ENCODE data around the gene RAB40B.

DNA sequence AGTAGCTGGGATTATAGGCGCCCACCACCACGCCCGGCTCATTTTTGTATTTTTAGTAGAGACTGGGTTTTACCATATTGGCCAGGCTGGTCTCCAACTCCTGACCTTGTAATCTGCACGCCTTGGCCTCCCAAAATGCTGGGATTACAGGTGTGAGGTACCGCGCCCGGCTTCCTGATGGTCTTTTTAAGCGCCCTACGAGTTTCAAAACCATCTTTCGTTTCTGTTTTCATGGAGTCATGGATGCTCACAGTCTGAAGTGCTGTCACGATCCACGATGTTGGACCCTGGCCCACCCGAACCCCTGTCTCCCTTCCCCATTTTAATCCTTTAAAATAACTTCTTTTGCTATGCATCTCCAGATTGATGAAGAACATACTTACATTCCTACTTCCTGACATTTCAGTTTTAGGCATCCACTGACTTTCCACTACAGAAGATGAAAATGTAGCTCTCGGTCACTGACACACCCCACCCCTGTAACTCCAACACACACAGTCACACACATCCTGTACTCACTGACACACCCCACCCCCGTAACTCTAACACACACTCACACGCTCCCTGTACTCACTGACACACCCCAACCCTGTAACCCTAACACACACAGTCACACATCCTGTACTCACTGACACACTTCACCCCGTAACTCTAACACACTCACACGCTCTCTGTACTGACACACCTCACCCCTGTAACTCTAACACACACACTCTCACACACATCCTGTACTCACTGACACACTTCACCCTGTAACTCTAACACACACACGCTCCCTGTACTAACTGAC is 27.6 kb downstream of the RAB40B start:
- TF ChIP-seq POLR2A (IDR thresholded peaks at IDR 0.05) (no peak), CTCF (IDR thresholded peaks at IDR 0.05) (no peak)

All from vagina (tissue), 2 donors.